22Rv1 (cell line): ENCODE results near the gene HELZ.
"Not testable (repeated sequence)": the region's sequence is repeated elsewhere in the genome, so short reads cannot be mapped to it uniquely, and the experiment has no call there.

Source experiments
- H3K27ac ChIP-seq: fragments of 450-650 bp; 2 replicates; pipeline ENCODE4 v1.5.1; 2017
- CTCF ChIP-seq: fragments of 450-650 bp; IDR thresholded peaks from 2 replicates; pipeline ENCODE4 v1.5.1; 2017; ENCODE audit warnings: mild to moderate bottlenecking
- ZFX ChIP-seq: fragments of 450-650 bp; IDR thresholded peaks from 2 replicates; pipeline ENCODE4 v1.6.1; 2017; ENCODE audit warnings: antibody characterized with exemption, borderline replicate concordance

The HELZ gene

GRCh38 chr17:67133161-67133560, 111.8 kb downstream of the HELZ start:
- TF ChIP-seq ZFX = no peak
- no peak for TF ChIP-seq CTCF
- no peak overlapping the region for H3K27ac ChIP-seq

DNA sequence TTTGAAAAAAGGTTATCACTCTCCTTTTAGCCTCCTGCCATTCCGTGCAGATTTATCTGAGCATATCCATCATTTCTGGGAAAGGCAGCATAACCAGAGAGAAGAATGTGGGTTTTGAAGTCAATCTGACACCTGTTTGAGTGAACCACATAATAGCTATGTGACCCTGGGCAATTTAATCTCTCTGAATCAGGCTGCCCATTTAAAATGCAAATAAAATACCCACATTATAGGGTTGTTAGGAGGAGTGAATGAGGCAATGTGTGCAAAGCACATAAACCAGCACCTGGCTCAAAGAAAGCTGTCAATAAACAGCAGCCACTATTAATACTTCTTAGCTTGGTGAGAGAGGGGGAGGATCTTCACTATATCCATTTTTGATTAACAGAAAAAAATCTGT, 112.6 kb downstream of the HELZ start:
- H3K27ac ChIP-seq = no peak overlapping the region
- TF ChIP-seq CTCF (no peak), ZFX (no peak)

- TF ChIP-seq ZFX (no peak), CTCF (no peak)
- no peak overlapping the region for H3K27ac ChIP-seq
These were observed 114.2 kb downstream of the HELZ start for GRCh38 chr17:67130768-67131167.

GRCh38 chr17:67129283-67129682, 115.7 kb downstream of the HELZ start:
- no peak overlapping the region for H3K27ac ChIP-seq
- TF ChIP-seq ZFX (no peak), CTCF (no peak)

DNA sequence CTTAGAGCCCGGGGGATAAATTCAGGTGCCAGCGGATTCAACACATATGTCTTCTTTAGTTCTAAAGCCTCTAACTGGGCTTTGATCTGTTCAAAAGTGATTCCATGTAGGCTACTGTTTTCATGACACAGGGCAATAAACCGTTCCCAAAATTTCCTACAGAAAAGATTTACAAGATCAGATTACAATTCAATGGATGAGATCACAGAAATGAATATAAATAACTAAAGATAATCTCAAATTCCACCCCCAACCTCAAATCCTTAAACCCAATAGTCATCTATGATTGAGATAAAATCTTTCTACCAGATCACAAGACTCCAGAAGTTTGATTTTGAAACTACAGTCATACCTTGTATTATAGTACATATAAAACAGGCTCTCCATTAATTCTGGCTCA, 116.3 kb downstream of the HELZ start:
- H3K27ac ChIP-seq = no peak overlapping the region
- no peak for TF ChIP-seq ZFX
- no peak for TF ChIP-seq CTCF

- H3K27ac ChIP-seq = no peak overlapping the region
- TF ChIP-seq CTCF (no peak), ZFX (no peak)
These were observed 117.1 kb downstream of the HELZ start for GRCh38 chr17:67127925-67128324.

GRCh38 chr17:67126983-67127382, 118.0 kb downstream of the HELZ start:
- no peak overlapping the region for H3K27ac ChIP-seq
- TF ChIP-seq ZFX (no peak), CTCF (no peak)

DNA sequence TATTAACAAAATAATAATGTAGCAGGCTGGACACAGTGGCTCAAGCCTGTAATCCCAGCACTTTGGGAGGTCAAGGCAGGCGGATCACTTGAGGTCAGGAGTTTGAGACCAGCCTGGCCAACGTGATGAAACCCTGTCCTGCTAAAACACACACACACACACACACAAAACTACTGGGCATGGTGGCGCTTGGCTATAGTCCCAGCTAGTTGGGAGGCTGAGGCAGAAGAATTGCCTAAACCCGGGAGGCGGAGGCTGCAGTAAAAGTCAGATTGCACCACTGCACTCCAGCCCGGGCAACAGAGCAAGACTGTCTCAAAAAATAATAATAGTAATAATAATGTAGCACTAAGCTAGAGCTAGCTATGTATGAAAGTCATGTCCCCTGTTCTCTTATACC, 118.5 kb downstream of the HELZ start:
- not testable (repeated sequence) for H3K27ac ChIP-seq
